Omental fat pad (tissue), 4 donors: ENCODE results near the gene TXNDC11. TPM values are rescaled to one million over a fixed set of nuclear protein-coding genes. Genes with fewer than 3 reads are reported as not detected.

Experiments
- ATAC-seq: fragments of 150-250 bp; one replicate; pipeline ENCODE4 v1.9.1; 2016; ENCODE audit warnings: mild to moderate bottlenecking, moderate library complexity; ENCODE audit not compliant: low FRiP score
- DNase-seq: peaks from one replicate; pipeline ENCODE4 v3.0.0-alpha.2; 2019; ENCODE audit warnings: low spot score
- CTCF ChIP-seq, 3 donors: fragments of 450-650 bp; IDR thresholded peaks; one replicate each; pipeline ENCODE4 v1.5.1; 2016 to 2017; ENCODE audit warnings: antibody characterized with exemption in 3 of 3, mild to moderate bottlenecking in 3 of 3, moderate library complexity in 2 of 3
- total RNA-seq, 4 donors: library from RNA; depleted of rRNA; stranded (reverse); fragments of >200 nt; gene quantifications; one replicate each; pipeline ENCODE4 v1.1.0, GENCODE V29; 2016

TXNDC11 gene
- total RNA-seq, 4 donors from 2014 or later = 40.2 to 53.0 (median 49.1) TPM

- DNase-seq (no peak), ATAC-seq (peak; percentile 62)
- no peak for TF ChIP-seq CTCF (IDR thresholded peaks at IDR 0.05)
These were observed 40.8 kb upstream of the TXNDC11 start for GRCh38 chr16:11783319-11784037.

- no peak for ATAC-seq
- no peak for TF ChIP-seq CTCF (IDR thresholded peaks at IDR 0.05)
These were observed 39.1 kb upstream of the TXNDC11 start for GRCh38 chr16:11781773-11782172.

GRCh38 chr16:11780991-11781680 lies 38.5 kb upstream of the TXNDC11 start:
- no peak for DNase-seq

More at GRCh38 chr16:11781773-11782172, 39.1 kb upstream of the TXNDC11 start:
- DNase-seq = no peak

GRCh38 chr16:11779074-11779473 lies 36.4 kb upstream of the TXNDC11 start:
- DNase-seq = no peak
- no peak for ATAC-seq
- no peak for TF ChIP-seq CTCF (IDR thresholded peaks at IDR 0.05)

More at GRCh38 chr16:11780991-11781680, 38.5 kb upstream of the TXNDC11 start:
- TF ChIP-seq CTCF (IDR thresholded peaks at IDR 0.05) = no peak
- no peak for ATAC-seq

- no peak for DNase-seq
- no peak for ATAC-seq
- no peak for TF ChIP-seq CTCF (IDR thresholded peaks at IDR 0.05)
These were observed 31.5 kb upstream of the TXNDC11 start for GRCh38 chr16:11774065-11774626.

GRCh38 chr16:11768849-11769248 lies 26.2 kb upstream of the TXNDC11 start:
- no peak for ATAC-seq
- no peak for DNase-seq
- TF ChIP-seq CTCF (IDR thresholded peaks at IDR 0.05) = no peak
